ENCODE data around the gene TOP2B. TPM values are rescaled to one million over a fixed set of nuclear protein-coding genes. Genes with fewer than 3 reads are reported as not detected.

The TOP2B gene
- total RNA-seq, 1 donor from 2014 or later, result 99.5 TPM

- Mint-ChIP-seq H3K36me3 (ENCODE audit: unreplicated experiment) (no peaks in the 10 kb centered on the region), H3K9me3 (ENCODE audit: unreplicated experiment) (no peaks in the 10 kb centered on the region), H3K27ac (ENCODE audit: unreplicated experiment) (no peak overlapping the region), H3K4me1 (ENCODE audit: unreplicated experiment) (peaks cover 6% of the 10 kb centered on the region), H3K27me3 (ENCODE audit: unreplicated experiment) (no peaks in the 10 kb centered on the region), H3K4me3 (ENCODE audit: unreplicated experiment) (no peak overlapping the region)
- TF ChIP-seq CTCF (IDR thresholded peaks at IDR 0.05), result no peak
- no peak for DNase-seq (ENCODE audit: extremely low spot score, unreplicated experiment)
Measured at GRCh38 chr3:25554376-25554775, 110.3 kb downstream of the TOP2B start.

- Mint-ChIP-seq H3K9me3 (ENCODE audit: unreplicated experiment) (no peaks in the 10 kb centered on the region), H3K4me1 (ENCODE audit: unreplicated experiment) (peaks cover 21% of the 10 kb centered on the region), H3K27ac (ENCODE audit: unreplicated experiment) (no peak overlapping the region), H3K27me3 (ENCODE audit: unreplicated experiment) (no peaks in the 10 kb centered on the region), H3K4me3 (ENCODE audit: unreplicated experiment) (no peak overlapping the region), H3K36me3 (ENCODE audit: unreplicated experiment) (no peaks in the 10 kb centered on the region)
- DNase-seq (ENCODE audit: extremely low spot score, unreplicated experiment), result no peak
- TF ChIP-seq CTCF (IDR thresholded peaks at IDR 0.05), result no peak
Measured at GRCh38 chr3:25552251-25552650, 112.5 kb downstream of the TOP2B start.

GRCh38 chr3:25548836-25549235 is 115.9 kb downstream of the TOP2B start:
- TF ChIP-seq CTCF (IDR thresholded peaks at IDR 0.05), result no peak
- no peak overlapping the region for H3K27ac Mint-ChIP-seq (ENCODE audit: unreplicated experiment)
- H3K27me3 Mint-ChIP-seq (ENCODE audit: unreplicated experiment), result no peaks in the 10 kb centered on the region
- no peak overlapping the region for H3K4me3 Mint-ChIP-seq (ENCODE audit: unreplicated experiment)
- H3K4me1 Mint-ChIP-seq (ENCODE audit: unreplicated experiment), result peaks cover 14% of the 10 kb centered on the region
- no peaks in the 10 kb centered on the region for H3K36me3 Mint-ChIP-seq (ENCODE audit: unreplicated experiment)
- no peak for DNase-seq (ENCODE audit: extremely low spot score, unreplicated experiment)
- no peaks in the 10 kb centered on the region for H3K9me3 Mint-ChIP-seq (ENCODE audit: unreplicated experiment)

GRCh38 chr3:25547943-25548674 is 116.6 kb downstream of the TOP2B start:
- Mint-ChIP-seq H3K27ac (ENCODE audit: unreplicated experiment) (no peak overlapping the region), H3K4me3 (ENCODE audit: unreplicated experiment) (no peak overlapping the region), H3K4me1 (ENCODE audit: unreplicated experiment) (peaks cover 14% of the 10 kb centered on the region), H3K36me3 (ENCODE audit: unreplicated experiment) (no peaks in the 10 kb centered on the region), H3K27me3 (ENCODE audit: unreplicated experiment) (no peaks in the 10 kb centered on the region), H3K9me3 (ENCODE audit: unreplicated experiment) (no peaks in the 10 kb centered on the region)
- no peak for DNase-seq (ENCODE audit: extremely low spot score, unreplicated experiment)
- no peak for TF ChIP-seq CTCF (IDR thresholded peaks at IDR 0.05)

Small RNAs within 50 kb of the gene (microRNA-seq; reads per million reads assigned to microRNA genes)
- not detected for gene MIR4442 (ENCODE audit: unreplicated experiment)

Other genes starting within 250 kb of the TOP2B start
- 4.8 and 5.0 TPM in 2 replicates for gene RARB, start 236.6 kb downstream of the TOP2B start, total RNA-seq
- 28.9 and 29.6 TPM in 2 replicates for gene NGLY1, start 118.5 kb upstream of the TOP2B start, total RNA-seq
- gene OXSM, start 125.2 kb upstream of the TOP2B start, total RNA-seq, result 7.7 and 8.3 TPM in 2 replicates